Measurements from ENCODE around the gene TOP3B.

TOP3B gene

GRCh38 chr22:22011964-22012363 lies 29.4 kb upstream of the TOP3B start:
- no peak for DNase-seq

- no peak for DNase-seq
Measured at GRCh38 chr22:22010358-22010757, 27.8 kb upstream of the TOP3B start.

GRCh38 chr22:22009661-22010060 lies 27.1 kb upstream of the TOP3B start:
- no peak for DNase-seq

DNA sequence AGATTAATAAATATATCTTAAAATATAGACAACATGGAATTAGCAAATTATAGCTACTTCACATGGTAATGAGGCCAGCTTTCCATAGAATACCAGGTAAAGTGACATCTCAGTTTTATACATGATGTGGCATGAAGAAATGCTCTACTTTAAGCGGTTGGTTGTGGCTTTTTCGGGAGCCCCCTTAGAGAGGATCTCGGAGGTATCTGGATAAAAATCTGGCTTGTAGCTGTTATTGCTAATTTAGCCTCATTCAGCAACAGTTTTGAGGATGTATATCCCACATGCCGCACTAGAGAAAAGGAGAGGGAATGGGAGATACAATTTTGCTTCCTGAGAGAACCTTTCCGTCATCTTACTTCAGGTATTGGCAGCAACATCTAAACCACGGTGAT lies 24.0 kb upstream of the TOP3B start:
- no peak for DNase-seq

GRCh38 chr22:22005945-22006595 lies 23.5 kb upstream of the TOP3B start:
- no peak for DNase-seq

DNA sequence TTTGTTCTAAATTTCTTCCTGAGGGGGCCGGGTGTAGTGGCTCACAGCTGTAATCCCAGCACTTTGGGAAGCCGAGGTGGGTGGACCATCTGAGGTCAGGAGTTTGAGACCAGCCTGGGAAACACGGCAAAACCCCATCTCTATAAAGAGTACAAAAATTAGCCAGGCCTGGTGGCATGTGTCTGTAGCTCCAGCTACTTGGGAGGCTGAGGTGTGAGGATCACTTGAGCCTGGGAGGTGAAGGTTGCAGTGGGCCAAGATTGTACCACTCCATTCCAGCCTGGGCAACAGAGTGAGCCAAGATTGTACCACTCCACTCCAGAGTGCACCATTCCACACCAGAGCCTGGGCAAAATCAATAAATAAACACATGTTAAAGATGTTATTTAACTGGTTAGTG lies 20.6 kb upstream of the TOP3B start:
- no peak for DNase-seq

DNA sequence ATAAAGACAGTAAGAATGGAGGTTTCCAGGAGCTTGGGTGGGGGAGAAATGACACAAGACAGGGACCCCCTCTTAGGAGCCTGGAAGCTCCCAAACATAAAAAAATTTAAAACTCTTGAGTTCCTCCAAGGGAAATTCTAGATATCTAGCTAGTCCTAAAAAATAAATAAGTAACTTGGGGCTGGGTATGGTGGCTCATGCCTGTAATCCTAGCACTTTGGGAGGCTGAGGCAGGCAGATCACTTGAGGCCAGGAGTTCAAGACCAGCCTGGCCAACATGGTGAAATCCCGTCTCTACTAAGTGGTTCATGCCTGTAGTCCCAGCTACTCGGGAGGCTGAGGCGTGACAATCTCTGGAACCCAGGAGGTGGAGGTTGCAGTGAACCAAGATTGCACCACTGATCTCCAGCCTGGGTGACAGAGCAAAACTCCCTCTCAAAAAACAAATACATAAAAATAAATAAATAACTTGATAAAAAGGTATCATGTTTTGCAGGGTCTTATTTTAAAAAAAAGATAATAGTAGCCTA lies 20.0 kb upstream of the TOP3B start:
- DNase-seq, result no peak

DNA sequence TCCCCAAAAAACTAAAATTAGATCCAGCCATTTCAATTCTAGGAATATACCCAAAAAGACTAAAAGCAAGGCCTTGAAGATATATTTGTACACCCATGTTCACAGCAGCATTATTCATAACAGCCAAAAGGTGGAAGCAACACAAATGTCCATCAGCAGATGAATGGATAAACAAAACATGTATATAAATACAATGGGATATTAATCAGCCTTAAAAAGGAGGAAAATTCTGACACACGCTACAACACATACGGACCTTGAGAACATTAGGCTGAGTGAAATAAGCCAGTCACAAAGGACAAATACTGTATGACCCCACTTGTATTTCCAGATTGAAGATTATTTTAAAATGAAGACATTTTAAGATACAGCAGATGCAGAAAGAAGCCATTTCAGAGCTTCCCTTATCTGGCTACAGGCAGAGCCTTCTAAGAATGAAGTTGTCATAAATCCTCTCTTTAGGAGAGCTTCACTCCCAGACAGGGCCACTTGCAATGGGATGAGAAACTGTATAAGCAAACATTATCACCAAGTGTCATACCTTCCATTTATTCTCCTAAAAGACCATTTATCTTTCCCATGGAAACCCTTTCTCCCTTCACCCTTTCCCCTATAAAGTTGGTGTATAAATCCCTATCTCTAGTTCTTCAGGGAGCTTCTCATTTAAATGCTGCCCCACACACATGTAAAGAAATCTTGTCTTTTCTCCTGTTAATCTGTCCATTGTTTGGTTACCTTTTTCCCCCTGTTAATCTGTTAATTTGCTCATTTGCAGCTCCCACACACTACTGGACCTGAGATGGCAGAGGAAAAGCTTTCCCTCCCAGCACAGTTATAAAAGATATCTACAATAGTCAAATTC lies 19.3 kb upstream of the TOP3B start:
- no peak for DNase-seq

DNA sequence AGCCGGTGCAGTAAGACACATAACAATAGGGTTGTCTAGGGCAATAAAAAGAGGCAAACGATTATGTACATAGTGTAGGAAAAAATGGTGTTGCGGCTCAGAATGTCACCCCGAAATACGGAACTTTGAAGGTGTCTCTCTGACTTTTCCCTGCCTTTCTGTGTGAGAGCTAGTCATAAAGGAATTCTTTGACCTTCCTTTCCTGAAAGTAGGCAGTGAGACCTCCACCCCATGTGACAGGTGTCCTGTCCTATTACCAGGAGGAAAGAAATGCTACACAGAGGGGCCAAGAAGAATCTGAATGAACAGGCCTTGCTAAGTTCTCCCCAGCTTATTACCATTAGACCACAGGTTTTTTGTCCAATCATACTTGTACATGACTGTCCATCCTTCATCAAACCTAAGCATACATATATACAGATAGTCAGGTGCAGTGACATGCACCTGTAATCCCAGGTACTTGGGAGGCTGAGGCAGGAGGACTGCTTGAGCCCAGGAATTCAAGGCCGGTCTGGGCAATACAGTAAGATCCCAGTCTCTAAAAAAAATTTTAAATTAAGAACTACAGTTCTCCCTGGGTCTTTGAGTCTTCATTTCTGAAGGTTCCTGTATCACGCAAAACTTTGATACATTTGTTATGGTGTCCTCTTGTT lies 16.1 kb upstream of the TOP3B start:
- no peak for DNase-seq

DNA sequence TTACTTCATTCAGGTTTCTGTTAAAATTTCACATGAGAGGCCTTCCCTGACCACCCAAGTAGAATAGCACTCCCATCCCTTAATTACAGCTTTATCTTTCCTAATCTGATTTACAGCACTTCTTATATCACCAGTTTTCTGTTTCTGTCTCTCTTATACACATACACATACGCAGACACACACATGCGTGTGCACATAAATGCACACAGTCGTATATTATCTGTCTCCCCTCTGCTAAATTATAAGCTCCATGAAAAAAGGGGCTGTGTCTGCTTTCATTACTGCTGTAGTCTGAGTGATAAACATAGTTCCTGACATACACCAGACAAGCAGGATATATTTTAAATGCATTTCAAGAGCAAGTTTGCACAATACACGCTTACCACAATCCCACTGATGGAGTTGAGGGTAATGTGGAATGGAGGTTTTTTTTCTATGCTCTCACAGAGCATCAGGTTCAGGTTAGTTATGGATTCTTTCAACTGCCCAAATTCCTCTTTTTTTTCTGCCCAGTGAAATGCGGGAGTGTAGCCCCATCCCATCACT lies 13.7 kb upstream of the TOP3B start:
- DNase-seq, result no peak

DNA sequence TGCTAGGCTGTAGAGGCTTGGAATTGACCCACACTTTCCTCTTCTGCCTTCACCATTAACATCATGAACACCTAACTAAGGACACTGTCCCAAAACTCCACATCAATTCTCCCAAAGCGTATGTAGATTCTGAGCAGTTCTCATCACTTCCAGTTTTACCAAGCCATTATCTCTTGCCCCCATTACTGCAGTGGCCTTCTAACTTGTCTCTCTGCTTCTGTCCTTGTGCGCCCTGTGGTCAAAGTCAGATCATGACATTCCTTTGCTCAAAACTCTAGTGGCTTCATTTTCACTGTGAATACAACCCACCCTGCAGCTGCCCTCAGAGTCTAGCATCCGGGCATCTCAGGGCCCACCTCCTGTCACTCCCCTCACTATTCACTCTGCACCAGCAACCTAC lies 13.1 kb upstream of the TOP3B start:
- no peak for DNase-seq

GRCh38 chr22:21994881-21995444 lies 12.4 kb upstream of the TOP3B start:
- DNase-seq, result no peak

GRCh38 chr22:21992593-21993237 lies 10.1 kb upstream of the TOP3B start:
- DNase-seq, result no peak

GRCh38 chr22:21991774-21992173 lies 9.2 kb upstream of the TOP3B start:
- no peak for DNase-seq

- DNase-seq, result no peak
Measured at GRCh38 chr22:21991304-21991596, 8.7 kb upstream of the TOP3B start.

DNA sequence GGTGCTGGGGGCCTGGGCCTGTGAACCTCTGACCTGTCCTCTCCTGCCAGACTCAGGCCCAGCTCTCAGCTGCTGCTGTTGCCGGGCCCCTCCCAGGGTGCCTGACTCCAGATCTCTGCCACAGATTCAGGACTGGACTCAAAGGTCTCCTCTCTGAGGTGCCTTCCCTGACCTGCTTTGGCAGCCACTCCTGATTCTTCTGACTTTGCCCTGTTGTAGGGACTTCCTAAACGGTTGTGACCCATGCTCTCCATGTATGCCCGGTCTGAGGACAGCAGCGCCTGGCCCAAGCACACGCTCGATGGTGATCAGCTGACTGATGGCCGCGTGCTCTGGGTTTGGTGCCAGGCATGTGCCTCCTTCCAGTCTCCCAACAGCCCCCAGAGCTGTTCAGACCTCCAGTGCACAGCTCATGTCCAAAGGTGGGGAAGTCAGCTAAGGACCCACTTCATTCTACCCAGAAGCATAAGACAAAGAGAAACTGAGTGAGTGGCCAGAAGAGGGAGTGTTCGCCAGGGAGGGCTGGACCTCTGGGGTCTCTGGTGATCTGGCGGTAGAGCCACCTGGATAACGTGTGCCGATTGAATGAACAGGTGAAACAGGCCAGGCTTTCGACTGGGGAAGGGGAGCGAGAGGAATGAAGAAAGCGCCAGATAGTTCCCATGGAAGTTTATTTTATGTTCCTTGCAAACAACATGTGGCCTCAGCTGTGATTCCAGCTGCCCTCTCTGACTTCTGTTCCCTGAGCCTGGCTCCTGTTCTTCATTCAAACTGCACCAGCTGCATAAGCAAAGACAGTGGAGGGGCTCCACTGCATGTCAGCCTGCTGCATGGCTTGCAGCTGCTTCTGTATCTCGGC lies 8.1 kb upstream of the TOP3B start:
- DNase-seq, result no peak

DNA sequence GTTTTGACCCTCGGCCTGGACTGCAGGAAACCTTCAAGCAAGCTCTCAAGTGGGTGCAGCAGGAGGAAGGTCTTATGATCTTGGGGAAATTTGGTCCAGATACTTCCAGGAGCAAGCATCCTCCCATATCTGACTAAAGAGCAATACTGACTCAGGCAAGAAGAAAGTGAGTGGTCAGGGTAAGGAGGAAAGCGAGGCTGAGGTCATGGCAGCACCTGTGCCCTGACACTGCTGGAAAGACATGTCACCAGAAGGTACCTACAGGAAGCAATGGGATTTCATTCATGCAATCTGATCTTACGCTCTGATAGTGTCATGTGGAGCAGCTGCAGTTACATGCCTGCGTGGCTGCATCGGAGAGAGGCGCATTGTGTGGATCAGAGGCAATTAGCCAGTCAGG lies 6.5 kb upstream of the TOP3B start:
- no peak for DNase-seq

DNA sequence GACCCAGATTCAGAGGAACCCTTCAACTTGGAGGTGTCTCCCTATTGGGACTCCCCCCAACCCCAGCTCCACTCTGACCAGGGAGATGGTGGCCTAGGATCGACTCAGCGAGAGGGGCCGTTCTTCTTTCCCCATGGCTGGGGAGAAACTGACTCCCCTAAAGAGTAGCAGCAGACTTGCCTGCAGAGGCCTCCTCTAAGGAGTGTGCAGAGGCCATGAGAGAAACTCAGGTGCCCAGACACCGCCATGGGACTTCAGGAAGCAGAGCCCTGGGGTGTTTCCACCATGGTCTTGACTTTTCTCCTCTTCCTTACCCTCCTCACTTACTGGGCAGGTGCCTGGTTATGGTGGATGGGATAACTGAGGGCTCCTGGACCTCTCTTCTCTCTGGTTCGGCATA lies 2.6 kb upstream of the TOP3B start:
- no peak for DNase-seq

- no peak for DNase-seq
Measured at GRCh38 chr22:21984793-21985192, 2.2 kb upstream of the TOP3B start.

- DNase-seq, result no peak
Measured at GRCh38 chr22:21981874-21982273, 713 bp downstream of the TOP3B start.

DNA sequence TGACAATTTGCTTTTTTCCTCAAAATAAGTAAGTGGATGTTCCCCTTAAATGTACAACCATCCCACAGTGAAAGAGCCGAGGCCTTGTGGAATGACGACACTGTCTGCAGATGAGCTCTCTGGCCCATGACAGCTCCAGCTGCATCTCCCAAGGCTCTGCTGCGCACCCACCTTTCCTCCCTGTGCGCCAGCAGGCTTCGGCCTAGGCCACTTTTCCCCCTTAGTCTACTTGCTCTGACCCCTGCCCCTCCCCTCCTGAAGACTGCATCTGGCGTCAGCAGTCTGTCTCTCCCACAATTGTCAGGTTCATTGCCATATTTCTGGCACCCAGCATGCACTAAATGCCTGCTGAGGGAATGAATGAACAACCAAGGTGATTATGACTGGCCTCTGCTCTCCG lies 2.0 kb downstream of the TOP3B start:
- DNase-seq, result no peak

Data from NCI-H1105 treated with DMSO at 0.1 percent for 48 hours (cell line).